Right ventricle myocardium superior (tissue), 1 donor: ENCODE results near the gene IL1RAPL1. TPM values are rescaled to one million over a fixed set of nuclear protein-coding genes. Genes with fewer than 3 reads are reported as not detected.

ENCODE experiments used
- ATAC-seq: fragments of 200-7000 bp; cut with Tn5 transposase; one replicate; pipeline ENCODE4 v1.9.1; 2020; ENCODE audit warnings: mild to moderate bottlenecking; ENCODE audit not compliant: poor library complexity
- DNase-seq: peaks from one replicate; pipeline ENCODE4 v3.0.0-alpha.2; 2020
- intact Hi-C: fragments of 100-400 bp; cut with DNase I; formaldehyde crosslinking; loops from one replicate; pipeline ENCODE4 v1.11.2; 2022
- total RNA-seq: library from RNA; stranded (reverse); fragmentation: NEBNext Ultra II Directional; extraction: Animal tissue kit (Norgen Biotek cat#: 25700); gene quantifications from one replicate; pipeline ENCODE4 v1.2.1, GENCODE V29; 2021
- donor health status: DM: no; HTN: yes; CAD: no; lungs with severe emphysema.

The IL1RAPL1 gene
- total RNA-seq, 1 donor from 2014 or later: 3.1 TPM

GRCh38 chrX:29422034-29422433 lies 834.8 kb downstream of the IL1RAPL1 start:
- DNase-seq (no peak), ATAC-seq (no peak)
- intact Hi-C loops: no loop called here

- DNase-seq (no peak), ATAC-seq (no peak)
- intact Hi-C loops: no loop called here
Measured at GRCh38 chrX:29431895-29432294, 844.6 kb downstream of the IL1RAPL1 start.

GRCh38 chrX:29432534-29432933 lies 845.3 kb downstream of the IL1RAPL1 start:
- no peak for ATAC-seq
- intact Hi-C loops: no loop called here
- DNase-seq: no peak

GRCh38 chrX:29434939-29435338 lies 847.7 kb downstream of the IL1RAPL1 start:
- intact Hi-C loops: no loop called here
- no peak for ATAC-seq
- DNase-seq: no peak

- ATAC-seq: no peak
- intact Hi-C loops: no loop called here
- no peak for DNase-seq
Measured at GRCh38 chrX:29435396-29435795, 848.1 kb downstream of the IL1RAPL1 start.

GRCh38 chrX:29447867-29448266 lies 860.6 kb downstream of the IL1RAPL1 start:
- ATAC-seq (no peak), DNase-seq (no peak)
- intact Hi-C loops: no loop called here

- intact Hi-C loops: no loop called here
- DNase-seq: no peak
- no peak for ATAC-seq
Measured at GRCh38 chrX:29453333-29453732, 866.1 kb downstream of the IL1RAPL1 start.

- intact Hi-C loops: no loop called here
- no peak for ATAC-seq
- no peak for DNase-seq
Measured at GRCh38 chrX:29455702-29456101, 868.5 kb downstream of the IL1RAPL1 start.

GRCh38 chrX:29461039-29461438 lies 873.8 kb downstream of the IL1RAPL1 start:
- DNase-seq (no peak), ATAC-seq (no peak)
- intact Hi-C loops: no loop called here

GRCh38 chrX:29466456-29466855 lies 879.2 kb downstream of the IL1RAPL1 start:
- intact Hi-C loops: no loop called here
- ATAC-seq: no peak
- DNase-seq: no peak

GRCh38 chrX:29468911-29469494 lies 881.8 kb downstream of the IL1RAPL1 start:
- ATAC-seq: no peak
- DNase-seq: no peak
- intact Hi-C loops: no loop called here

GRCh38 chrX:29470030-29470429 lies 882.8 kb downstream of the IL1RAPL1 start:
- no peak for DNase-seq
- intact Hi-C loops: no loop called here
- no peak for ATAC-seq

- ATAC-seq: no peak
- no peak for DNase-seq
- intact Hi-C loops: no loop called here
Measured at GRCh38 chrX:29471829-29472228, 884.6 kb downstream of the IL1RAPL1 start.

GRCh38 chrX:29477878-29478277 lies 890.6 kb downstream of the IL1RAPL1 start:
- intact Hi-C loops: no loop called here
- DNase-seq (no peak), ATAC-seq (no peak)

- intact Hi-C loops: no loop called here
- DNase-seq (no peak), ATAC-seq (no peak)
Measured at GRCh38 chrX:29478336-29479069, 891.3 kb downstream of the IL1RAPL1 start.

- no peak for ATAC-seq
- intact Hi-C loops: no loop called here
- DNase-seq: no peak
Measured at GRCh38 chrX:29487214-29487613, 900.0 kb downstream of the IL1RAPL1 start.

GRCh38 chrX:29487714-29488113 lies 900.5 kb downstream of the IL1RAPL1 start:
- DNase-seq (no peak), ATAC-seq (peak; percentile 20)
- intact Hi-C loops: no loop called here

GRCh38 chrX:29488919-29489318 lies 901.7 kb downstream of the IL1RAPL1 start:
- intact Hi-C loops: no loop called here

GRCh38 chrX:29490606-29491005 lies 903.4 kb downstream of the IL1RAPL1 start:
- ATAC-seq (no peak), DNase-seq (no peak)
- intact Hi-C loops: no loop called here

More at GRCh38 chrX:29488919-29489318, 901.7 kb downstream of the IL1RAPL1 start:
- peak; percentile 56 for ATAC-seq
- no peak for DNase-seq

- intact Hi-C loops: no loop called here
Measured at GRCh38 chrX:29491659-29492058, 904.4 kb downstream of the IL1RAPL1 start.

More at GRCh38 chrX:29491659-29492058, 904.4 kb downstream of the IL1RAPL1 start:
- ATAC-seq (no peak), DNase-seq (no peak)
